Measurements from ENCODE around the gene NUP85. TPM values are rescaled to one million over a fixed set of nuclear protein-coding genes. Genes with fewer than 3 reads are reported as not detected.

NUP85 gene
- total and polyA plus RNA-seq, 2 of the 4 experiments (the other 2 are of a cell fraction) = 29.4 to 54.4 TPM

DNA sequence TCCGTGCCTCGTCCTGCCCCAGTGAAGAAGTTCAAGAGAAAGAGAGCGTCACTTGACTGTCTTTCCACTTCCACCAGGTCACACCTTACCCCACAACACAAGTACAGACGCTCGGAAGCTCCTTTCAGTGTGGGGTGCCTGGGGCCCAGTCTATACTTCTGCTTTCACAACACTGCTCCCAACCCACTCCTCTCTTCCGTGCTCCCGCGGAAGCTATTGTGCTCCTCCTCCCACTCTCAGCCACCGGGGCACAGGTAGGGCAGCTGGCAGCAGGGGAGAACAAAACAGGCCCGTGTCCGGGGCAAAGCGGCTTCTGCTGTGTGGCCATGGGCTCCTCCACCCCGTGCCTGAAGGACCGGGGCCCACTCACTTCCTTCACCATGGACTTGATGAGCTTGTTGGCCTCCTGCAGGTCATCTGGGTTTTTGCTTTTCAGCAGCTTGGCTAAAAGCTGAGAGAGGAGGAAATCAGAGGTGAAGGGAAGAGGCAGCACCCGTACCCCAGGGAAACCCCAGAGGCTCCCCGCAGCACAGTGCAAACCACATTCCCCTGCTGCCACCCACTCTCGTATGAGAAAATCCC is 37.1 kb downstream of the NUP85 start:
- H4K91ac ChIP-seq (ENCODE audit: insufficient read depth, low read depth, low read length) = no peak overlapping the region
- DNase-seq = no peak
- peaks cover 2 to 14% of the 10 kb centered on the region in 2 experiments; a peak in 3 of 4 replicates for H3K79me1 ChIP-seq (ENCODE audit: low read depth in 1 of 2, low read length in 2 of 2)
- no peak overlapping the region for H2BK20ac ChIP-seq (ENCODE audit: low read depth, low read length)
- H3K9me1 ChIP-seq (ENCODE audit: insufficient read depth, low read length) = no peaks in the 10 kb centered on the region
- no peak overlapping the region for H2AK9ac ChIP-seq (replicated peaks; ENCODE audit: low read depth, low read length, poor library complexity)
- H3K56ac ChIP-seq (ENCODE audit: extremely low read depth, insufficient read depth, low read length) = no peak overlapping the region
- peaks cover 17% of the 10 kb centered on the region for H4K20me1 ChIP-seq (ENCODE audit: insufficient read depth, low read length)
- TF ChIP-seq BHLHE40 (IDR thresholded peaks at IDR 0.05; ENCODE audit: low read depth, low read length) = no peak
- no peak for TF ChIP-seq CEBPB (IDR thresholded peaks at IDR 0.05; ENCODE audit: low read depth, low read length)
- no peak for TF ChIP-seq MXI1 (IDR thresholded peaks at IDR 0.05; ENCODE audit: borderline replicate concordance, low read depth, low read length)
- TF ChIP-seq, protein P1, sequence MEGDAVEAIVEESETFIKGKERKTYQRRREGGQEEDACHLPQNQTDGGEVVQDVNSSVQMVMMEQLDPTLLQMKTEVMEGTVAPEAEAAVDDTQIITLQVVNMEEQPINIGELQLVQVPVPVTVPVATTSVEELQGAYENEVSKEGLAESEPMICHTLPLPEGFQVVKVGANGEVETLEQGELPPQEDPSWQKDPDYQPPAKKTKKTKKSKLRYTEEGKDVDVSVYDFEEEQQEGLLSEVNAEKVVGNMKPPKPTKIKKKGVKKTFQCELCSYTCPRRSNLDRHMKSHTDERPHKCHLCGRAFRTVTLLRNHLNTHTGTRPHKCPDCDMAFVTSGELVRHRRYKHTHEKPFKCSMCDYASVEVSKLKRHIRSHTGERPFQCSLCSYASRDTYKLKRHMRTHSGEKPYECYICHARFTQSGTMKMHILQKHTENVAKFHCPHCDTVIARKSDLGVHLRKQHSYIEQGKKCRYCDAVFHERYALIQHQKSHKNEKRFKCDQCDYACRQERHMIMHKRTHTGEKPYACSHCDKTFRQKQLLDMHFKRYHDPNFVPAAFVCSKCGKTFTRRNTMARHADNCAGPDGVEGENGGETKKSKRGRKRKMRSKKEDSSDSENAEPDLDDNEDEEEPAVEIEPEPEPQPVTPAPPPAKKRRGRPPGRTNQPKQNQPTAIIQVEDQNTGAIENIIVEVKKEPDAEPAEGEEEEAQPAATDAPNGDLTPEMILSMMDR (conservative IDR thresholded peaks at IDR 0.05; ENCODE audit: low read depth, low read length) = no peak
- no peak for TF ChIP-seq NFE2L2 (IDR thresholded peaks at IDR 0.05; ENCODE audit: low read depth, low read length)
- no peak for TF ChIP-seq RCOR1 (IDR thresholded peaks at IDR 0.05; ENCODE audit: insufficient replicate concordance, low read length)
- TF ChIP-seq MAZ (IDR thresholded peaks at IDR 0.05; ENCODE audit: borderline replicate concordance, low read depth, low read length) = no peak
- TF ChIP-seq CHD1 (IDR thresholded peaks at IDR 0.05; ENCODE audit: low read depth, low read length) = no peak
- TF ChIP-seq, protein P2, sequence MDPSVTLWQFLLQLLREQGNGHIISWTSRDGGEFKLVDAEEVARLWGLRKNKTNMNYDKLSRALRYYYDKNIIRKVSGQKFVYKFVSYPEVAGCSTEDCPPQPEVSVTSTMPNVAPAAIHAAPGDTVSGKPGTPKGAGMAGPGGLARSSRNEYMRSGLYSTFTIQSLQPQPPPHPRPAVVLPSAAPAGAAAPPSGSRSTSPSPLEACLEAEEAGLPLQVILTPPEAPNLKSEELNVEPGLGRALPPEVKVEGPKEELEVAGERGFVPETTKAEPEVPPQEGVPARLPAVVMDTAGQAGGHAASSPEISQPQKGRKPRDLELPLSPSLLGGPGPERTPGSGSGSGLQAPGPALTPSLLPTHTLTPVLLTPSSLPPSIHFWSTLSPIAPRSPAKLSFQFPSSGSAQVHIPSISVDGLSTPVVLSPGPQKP (IDR thresholded peaks at IDR 0.05; ENCODE audit: borderline replicate concordance, low read depth, low read length) = no peak
- no peak for TF ChIP-seq MAFK (IDR thresholded peaks at IDR 0.05; ENCODE audit: low read depth, low read length)
- no peak for TF ChIP-seq POLR2A (IDR thresholded peaks at IDR 0.05; ENCODE audit: low read depth, low read length)
- no peak for TF ChIP-seq SMC3 (IDR thresholded peaks at IDR 0.05; ENCODE audit: low read depth, low read length)
- no peak for TF ChIP-seq FOS (IDR thresholded peaks at IDR 0.05; ENCODE audit: low read depth, low read length)
- no peak for TF ChIP-seq RFX5 (IDR thresholded peaks at IDR 0.05; ENCODE audit: low read depth, low read length)
- TF ChIP-seq USF2 (IDR thresholded peaks at IDR 0.05; ENCODE audit: low read depth, low read length) = no peak
- no peak for TF ChIP-seq RAD21 (IDR thresholded peaks at IDR 0.05; ENCODE audit: low read length)
- H3K4me2 ChIP-seq (ENCODE audit: low read depth, low read length) = no peak overlapping the region
- peaks cover 85% of the 10 kb centered on the region for H3K36me3 ChIP-seq (ENCODE audit: control insufficient read depth, insufficient read depth, low read length)
- H3K27me3 ChIP-seq (ENCODE audit: control insufficient read depth, insufficient read depth, low read length) = no peaks in the 10 kb centered on the region
- ATAC-seq (ENCODE audit: low read depth) = no peak
- ChIA-PET POLR2A (ENCODE audit: unreplicated experiment) (no interaction called here), CTCF (no interaction called here)
- H3K23ac ChIP-seq (ENCODE audit: low read depth, low read length) = no peak overlapping the region
- H2AFZ ChIP-seq (replicated peaks; ENCODE audit: low read length, poor library complexity) = no peak overlapping the region
- no peak overlapping the region for H2AK5ac ChIP-seq (ENCODE audit: low read depth, low read length)
- H3K27ac ChIP-seq (ENCODE audit: insufficient read depth, low read length) = no peak overlapping the region
- H2BK5ac ChIP-seq (ENCODE audit: low read depth, low read length, poor library complexity, severe bottlenecking) = no peak overlapping the region
- no TSS peak for BruUV-seq (replicated peaks)
- H4K5ac ChIP-seq (ENCODE audit: low read depth, low read length) = no peak overlapping the region
- no peak overlapping the region for H3K4me3 ChIP-seq (ENCODE audit: insufficient read depth, low read depth, low read length)
- WGBS, 2 experiments (ENCODE audit: extremely low coverage in 2 of 2, insufficient read length in 1 of 2) = 96% methylated on average over 7 of the region's 17 CpGs; no CpG with 5 or more reads in 1 of the 2 experiments
- intact Hi-C loops (cut with micrococcal nuclease) (no loop called here), dilution Hi-C loops (cut with HindIII; ENCODE audit: low sequenced_read_pairs, unreplicated experiment) (no loop called here), in situ Hi-C loops (cut with MboI; ENCODE audit: low sequenced_read_pairs) (no loop called here)
- H2BK120ac ChIP-seq (ENCODE audit: low read depth, low read length) = no peak overlapping the region
- H3K4me1 ChIP-seq (ENCODE audit: control insufficient read depth, insufficient read depth, low read length) = no peaks in the 10 kb centered on the region
- no peak overlapping the region for H3K4ac ChIP-seq (ENCODE audit: low read depth, low read length)
- H2BK15ac ChIP-seq (ENCODE audit: low read depth, low read length) = no peak overlapping the region
- no peaks in the 10 kb centered on the region for H3K9me3 ChIP-seq (ENCODE audit: control insufficient read depth, insufficient read depth, low read length)
- no peak overlapping the region for H4K8ac ChIP-seq (ENCODE audit: low read depth in 2 of 2, low read length in 2 of 2)
- H3K18ac ChIP-seq (ENCODE audit: low read depth, low read length) = no peak overlapping the region
- no peak overlapping the region for H3K14ac ChIP-seq (replicated peaks; ENCODE audit: low read depth, low read length)
- H3K9ac ChIP-seq (ENCODE audit: low read depth, low read length) = no peak overlapping the region
